GM18868 (cell line): ENCODE data around the gene SAXO2.
"Not testable (repeated sequence)": the region's sequence is repeated elsewhere in the genome, so short reads cannot be mapped to it uniquely, and the experiment has no call there.

ENCODE experiments used
- ATAC-seq: cut with Tn5 transposase; IDR thresholded peaks from one replicate; pipeline ENCODE4 v1.9.1; 2021; ENCODE audit warnings: mild to moderate bottlenecking, moderate library complexity; ENCODE audit not compliant: unreplicated experiment

SAXO2 gene

DNA sequence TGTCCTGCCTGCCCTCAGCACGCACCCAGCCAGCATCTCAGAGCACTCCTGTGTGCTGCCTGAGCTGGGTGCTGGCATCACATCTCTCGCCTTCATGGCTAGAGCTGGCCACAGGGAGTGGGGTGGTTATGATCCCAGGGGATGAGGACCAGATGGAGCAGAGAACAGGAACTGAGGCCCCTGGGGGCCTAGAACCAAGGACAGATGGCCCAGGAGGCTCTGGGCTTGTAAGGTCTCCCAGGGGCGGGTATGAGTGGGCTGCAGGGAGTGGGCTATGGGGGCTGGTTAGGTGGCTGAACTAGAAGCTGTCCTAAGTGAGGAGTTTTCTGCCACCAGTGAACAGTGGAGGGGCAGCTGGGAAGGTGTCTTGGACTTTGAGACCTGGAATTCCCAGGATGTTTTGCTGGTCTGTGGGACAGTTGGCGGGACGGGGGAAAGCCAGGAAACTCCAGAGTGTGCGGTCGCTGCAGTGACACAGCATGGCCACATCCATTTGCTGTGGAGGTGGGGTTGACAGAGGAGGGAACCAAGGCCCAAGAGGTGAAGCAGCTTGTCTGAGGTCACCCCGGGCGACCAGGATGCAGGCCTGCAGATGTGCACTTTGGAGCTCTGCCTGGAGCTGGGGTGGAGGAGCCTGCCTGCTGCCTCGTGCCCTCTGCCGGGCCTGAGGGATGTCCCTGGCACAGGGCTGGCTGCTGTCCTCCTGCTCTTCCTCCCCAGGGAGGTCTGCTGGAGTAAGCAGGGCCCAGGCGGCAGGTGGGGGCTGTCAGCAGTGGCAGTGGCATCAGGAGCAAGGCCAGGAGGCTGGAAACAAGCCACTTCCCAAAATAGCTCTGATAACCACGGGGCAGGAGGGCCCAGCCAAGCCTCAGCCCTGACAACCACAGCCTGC is 70.3 kb downstream of the SAXO2 start:
- not testable (repeated sequence) for ATAC-seq

DNA sequence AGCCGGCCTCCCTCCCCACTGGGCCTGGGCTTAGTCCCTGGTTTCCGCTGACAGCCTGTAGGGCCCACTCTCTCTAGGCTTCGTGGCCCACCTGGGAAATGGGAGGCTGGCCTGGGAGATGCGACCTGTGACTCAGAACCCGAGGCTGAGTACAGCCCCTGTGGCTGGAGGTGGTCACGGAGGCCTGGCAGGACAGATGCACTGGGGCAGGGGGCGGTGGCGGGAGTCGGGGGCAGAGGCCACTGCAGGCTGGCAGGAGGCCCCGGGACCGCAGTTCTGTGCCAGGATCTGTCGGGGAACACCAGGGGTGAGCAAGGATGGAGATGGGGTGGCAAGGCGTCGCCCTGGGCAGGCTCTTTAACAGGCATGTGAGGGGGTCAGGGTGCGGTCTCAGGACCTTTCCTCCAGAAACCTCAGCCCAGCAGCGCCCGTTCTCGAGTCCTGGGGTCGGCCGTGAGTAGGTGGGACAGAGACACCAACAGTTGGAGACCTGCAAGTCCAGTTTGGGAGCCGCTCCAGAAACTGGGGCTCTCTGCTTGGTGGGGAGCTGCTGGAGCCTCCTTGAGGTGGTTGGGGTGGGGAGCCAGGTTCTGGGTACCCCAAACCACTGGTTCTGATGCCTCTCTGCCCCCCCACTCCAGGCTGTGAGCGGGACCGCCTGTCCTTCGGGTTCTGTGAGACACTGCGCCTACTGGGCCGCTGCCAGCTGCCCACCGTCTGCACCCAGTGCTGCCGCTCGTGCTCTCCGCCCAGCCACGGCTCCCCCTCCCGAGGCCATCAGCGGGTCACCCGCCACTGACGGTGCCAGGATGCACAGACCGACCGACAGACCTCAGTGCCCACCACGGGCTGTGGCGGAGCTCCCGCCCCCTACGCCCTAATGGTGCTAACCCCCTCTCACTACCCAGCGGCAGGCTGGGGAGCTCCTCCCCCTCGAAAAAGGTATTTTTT is 71.3 kb downstream of the SAXO2 start:
- ATAC-seq = not testable (repeated sequence)
